GM19238 (cell line): ENCODE measurements around the gene LGALS4.
"Not testable (repeated sequence)": the region's sequence is repeated elsewhere in the genome, so short reads cannot be mapped to it uniquely, and the experiment has no call there.

Source experiments
- DNase-seq: peaks from one replicate; pipeline ENCODE4 v3.0.0; 2011; ENCODE audit warnings: low spot score; ENCODE audit not compliant: insufficient read length

LGALS4 gene

GRCh38 chr19:38796154-38796553 is 16.6 kb downstream of the LGALS4 start:
- DNase-seq, result no peak

DNA sequence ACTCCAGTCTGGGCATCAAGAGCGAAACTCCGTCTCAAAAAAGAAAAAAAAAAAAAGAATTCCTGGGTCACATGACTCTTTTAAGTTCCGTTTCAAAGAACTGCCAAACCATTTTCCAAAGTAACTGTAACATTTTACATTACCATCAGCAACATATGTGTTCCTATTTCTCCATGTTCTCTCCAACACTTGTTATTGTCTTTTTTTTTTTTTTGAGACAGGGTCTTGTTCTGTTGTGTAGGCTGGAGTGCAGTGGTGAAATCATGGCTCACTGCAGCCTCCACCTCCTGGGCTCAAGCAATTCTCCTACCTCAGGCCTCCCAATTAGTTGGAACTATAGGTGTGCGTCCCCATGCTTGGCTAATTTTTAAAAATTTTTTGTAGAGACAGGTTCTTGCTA is 17.2 kb downstream of the LGALS4 start:
- DNase-seq, result no peak

GRCh38 chr19:38793671-38794070 is 19.1 kb downstream of the LGALS4 start:
- no peak for DNase-seq

DNA sequence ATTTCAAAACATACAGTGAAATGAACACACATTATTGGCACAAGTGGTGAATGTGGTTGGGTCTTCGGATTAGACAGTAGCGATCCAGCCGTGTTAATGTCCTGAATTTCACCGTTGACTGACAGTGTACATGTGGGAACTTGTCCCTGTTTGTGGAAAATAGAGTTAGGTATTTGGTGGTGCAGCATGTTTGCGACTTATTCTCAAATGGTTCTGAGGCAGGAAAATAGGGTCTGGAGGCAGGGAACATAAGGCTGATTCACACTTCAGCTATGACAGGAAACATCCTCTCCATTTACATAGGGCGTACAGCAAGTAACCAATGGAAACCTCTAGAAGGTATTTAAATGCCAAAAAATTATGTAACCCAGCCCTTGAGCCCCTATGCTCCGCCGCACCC is 19.6 kb downstream of the LGALS4 start:
- no peak for DNase-seq

- DNase-seq, result no peak
Observed at GRCh38 chr19:38792250-38793111, 20.3 kb downstream of the LGALS4 start.

GRCh38 chr19:38791451-38792064 is 21.2 kb downstream of the LGALS4 start:
- DNase-seq, result not testable (repeated sequence)

GRCh38 chr19:38790507-38791403 is 22.0 kb downstream of the LGALS4 start:
- not testable (repeated sequence) for DNase-seq

DNA sequence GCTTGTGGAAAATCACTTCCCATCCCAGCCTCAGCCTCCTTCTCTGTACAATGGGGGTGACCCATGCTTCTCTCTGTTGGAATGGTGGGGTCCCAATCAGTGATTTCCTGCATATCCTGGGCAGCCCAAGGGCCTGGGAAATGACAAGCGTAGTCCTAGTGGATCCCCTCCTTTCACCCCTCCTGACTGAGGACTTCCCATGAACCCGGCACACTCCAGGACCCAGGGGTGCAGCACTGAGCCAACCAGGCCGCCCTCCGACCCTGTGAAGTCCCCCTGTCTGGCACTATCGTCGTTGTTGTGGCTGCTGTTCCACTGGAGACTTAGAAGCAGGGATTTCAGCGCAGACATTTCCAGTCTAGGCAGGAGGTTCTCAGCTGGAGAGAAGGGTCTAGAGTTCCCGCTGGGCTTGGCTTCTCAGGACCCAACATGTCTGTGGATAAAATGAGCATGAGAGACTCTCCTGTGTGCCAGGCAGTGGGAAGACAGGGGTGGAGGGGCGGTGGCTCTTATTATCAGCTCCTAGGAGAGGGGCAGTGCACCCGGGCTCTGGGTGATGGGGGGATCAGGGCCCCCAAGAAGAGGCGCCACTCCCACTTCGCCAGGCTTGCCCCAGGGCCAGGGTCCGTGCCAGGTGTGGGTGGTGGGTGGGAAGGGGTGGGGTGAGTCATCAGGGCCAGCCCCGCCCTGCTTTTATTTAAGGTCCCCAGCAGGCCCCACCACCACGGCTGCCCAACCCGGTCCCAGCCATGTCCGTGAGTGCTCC is 24.1 kb downstream of the LGALS4 start, which contains the start of gene LGALS7B:
Gene LGALS7B, plus strand, starts transcription at position 723 of the 766 bp plus-strand sequence. Its CDS starts 27 bp downstream, at position 750.
- DNase-seq, result no peak

GRCh38 chr19:38786572-38787265 is 26.0 kb downstream of the LGALS4 start:
- no peak for DNase-seq

- DNase-seq, result not testable (repeated sequence)
Observed at GRCh38 chr19:38786061-38786460, 26.7 kb downstream of the LGALS4 start.

DNA sequence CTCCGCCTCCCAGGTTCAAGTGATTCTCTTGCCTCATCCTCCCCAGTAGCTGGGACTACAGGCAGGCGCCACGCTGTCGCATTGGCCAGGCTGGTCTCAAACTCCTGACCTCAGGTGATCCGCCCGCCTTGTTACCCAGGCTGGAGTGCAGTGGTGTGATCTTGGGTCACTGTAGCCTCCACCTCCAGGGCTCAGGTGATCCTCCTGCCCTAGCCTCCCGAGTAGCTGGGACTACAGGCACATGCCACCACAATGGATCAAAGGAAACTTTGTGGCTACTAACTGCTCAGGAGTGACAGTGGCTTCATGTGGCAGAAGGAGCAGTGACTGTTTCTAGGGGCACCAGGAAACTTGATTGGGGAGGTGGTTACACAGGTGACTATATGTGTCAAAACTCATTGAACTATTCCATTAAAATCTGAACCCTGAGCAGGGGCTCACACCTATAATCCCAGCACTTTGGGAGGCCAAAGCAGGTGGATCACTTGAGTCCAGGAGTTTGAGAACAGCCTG is 27.5 kb downstream of the LGALS4 start:
- DNase-seq, result no peak

GRCh38 chr19:38784224-38784623 is 28.5 kb downstream of the LGALS4 start:
- no peak for DNase-seq

DNA sequence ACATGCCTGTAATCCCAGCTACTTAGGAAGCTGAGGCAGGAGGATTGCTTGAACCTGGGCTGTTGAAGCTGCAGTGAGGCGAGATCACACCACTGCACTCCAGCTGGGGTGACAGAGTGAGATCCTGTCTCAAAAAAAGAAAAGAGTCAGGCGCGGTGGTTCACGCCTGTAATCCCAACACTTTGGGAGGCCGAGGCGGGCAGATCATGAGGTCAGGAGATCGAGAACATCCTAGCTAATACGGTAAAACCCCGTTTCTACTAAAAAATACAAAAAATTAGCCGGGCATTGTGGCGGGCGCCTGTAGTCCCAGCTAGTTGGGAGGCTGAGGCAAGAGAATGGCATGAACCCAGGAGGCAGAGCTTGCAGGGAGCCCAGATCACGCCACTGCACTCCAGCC is 30.5 kb downstream of the LGALS4 start:
- not testable (repeated sequence) for DNase-seq

GRCh38 chr19:38781058-38781457 is 31.7 kb downstream of the LGALS4 start:
- DNase-seq, result no peak

DNA sequence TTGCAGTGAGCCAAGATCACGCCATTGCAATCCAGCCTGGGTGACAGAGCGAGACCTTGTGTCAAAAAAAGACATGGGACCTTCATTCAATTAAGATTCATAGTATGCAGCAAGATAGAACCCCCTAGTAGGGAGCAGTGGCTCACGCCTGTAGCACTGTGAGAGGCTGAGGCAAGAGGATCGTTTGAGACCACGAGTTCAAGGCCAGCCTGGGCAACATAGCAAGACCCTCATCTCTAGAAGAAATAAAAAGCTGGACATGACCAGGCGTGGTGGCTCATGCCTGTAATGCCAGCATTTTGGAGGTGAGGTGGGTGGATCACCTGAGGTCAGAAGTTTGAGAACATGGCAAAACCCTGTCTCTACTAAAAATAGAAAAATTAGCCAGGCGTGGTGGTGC is 32.3 kb downstream of the LGALS4 start:
- no peak for DNase-seq

- DNase-seq, result no peak
Observed at GRCh38 chr19:38778733-38779132, 34.0 kb downstream of the LGALS4 start.

- no peak for DNase-seq
Observed at GRCh38 chr19:38774181-38774950, 38.4 kb downstream of the LGALS4 start.

GRCh38 chr19:38773469-38774177 is 39.1 kb downstream of the LGALS4 start, which contains the start of gene LGALS7:
LGALS7 (minus strand) TSS chr19:38773517; CDS start chr19:38773492, 25 bp downstream.
- DNase-seq, result no peak

DNA sequence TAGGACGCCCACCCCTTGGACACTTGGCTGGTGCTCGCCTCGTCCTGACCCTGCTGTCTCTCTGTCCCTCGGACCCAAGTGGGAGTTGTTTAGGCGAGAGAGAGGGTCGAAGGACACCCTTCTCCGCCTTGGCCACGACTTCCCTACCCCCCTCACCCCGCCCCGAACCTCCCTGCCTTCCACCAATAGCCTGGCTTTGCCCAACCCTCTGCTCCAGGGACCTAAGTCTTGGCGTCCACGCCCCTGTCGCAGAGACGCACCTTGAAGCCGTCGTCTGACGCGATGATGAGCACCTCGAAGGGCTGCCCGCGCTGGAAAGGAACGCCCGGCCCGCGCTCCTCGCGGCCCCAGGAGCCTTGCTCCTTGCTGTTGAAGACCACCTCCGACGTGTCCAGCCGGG is 41.2 kb downstream of the LGALS4 start:
- DNase-seq, result not testable (repeated sequence)
